ENCODE data around the gene RAD51B. TPM values are rescaled to one million over a fixed set of nuclear protein-coding genes. Genes with fewer than 3 reads are reported as not detected.

Gene RAD51B
- total and polyA plus RNA-seq, 2 of the 13 experiments (the other 11 are each of a cell fraction or from before 2014, with no cell fraction given): 7.0 to 9.5 TPM

GRCh38 chr14:68447581-68448251 lies 628.1 kb downstream of the RAD51B start (continued):
- TF ChIP-seq ZFP91 (CRISPR knock-in tag; IDR thresholded peaks at IDR 0.05; ENCODE audit: borderline replicate concordance): no peak

GRCh38 chr14:68448252-68448902 lies 628.8 kb downstream of the RAD51B start:
- FAIRE-seq (no peak), ATAC-seq (no peak), DNase-seq (ENCODE audit: low spot score) (no peak)
- intact Hi-C loops (cut with micrococcal nuclease; ENCODE audit: unreplicated experiment): loop anchor here (10.0 kb wide), 1 partner anchor 1796 kb away; no protein-coding TSS in a partner anchor
- Histone ChIP-seq H4K20me1 (ENCODE audit: insufficient read depth, low read length) (no peaks in the 10 kb centered on the region), H3K4me1 (ENCODE audit: insufficient read depth, low read length) (peaks cover 10% of the 10 kb centered on the region), H3K36me3 (replicated peaks in 1 of 2; ENCODE audit: control insufficient read depth in 1 of 2, insufficient read depth in 2 of 2, low read length in 2 of 2) (no peaks in the 10 kb centered on the region), H2AFZ (ENCODE audit: low read length) (no peak overlapping the region), H3K79me2 (ENCODE audit: insufficient read depth, low read length) (no peaks in the 10 kb centered on the region), H3K27me3 (ENCODE audit: control insufficient read depth in 1 of 2, insufficient read depth in 2 of 2, low read length in 2 of 2) (no peaks in the 10 kb centered on the region), H3K9ac (ENCODE audit: insufficient read depth, low read depth, low read length) (no peak overlapping the region), H3K4me3 (replicated peaks in 1 of 3; ENCODE audit: insufficient read depth in 1 of 3, low read depth in 2 of 3, low read length in 3 of 3) (no peak overlapping the region), H3K9me3 (ENCODE audit: low read length) (no peaks in the 10 kb centered on the region), H3K4me2 (ENCODE audit: low read depth, low read length) (no peak overlapping the region), H3K27ac (ENCODE audit: extremely low read length, insufficient read depth, low read length) (no peak overlapping the region)
- ChIA-PET CTCF (ENCODE audit: low intra/inter-chr PET ratio, low total read pairs) (no interaction called here), POLR2A (no interaction called here)
- TF ChIP-seq ZNF207 (IDR thresholded peaks at IDR 0.05; ENCODE audit: borderline replicate concordance) (no peak), ZNF224 (CRISPR knock-in tag; IDR thresholded peaks at IDR 0.05) (no peak), ZNF607 (CRISPR knock-in tag; IDR thresholded peaks at IDR 0.05; ENCODE audit: borderline replicate concordance) (no peak), SMARCE1 (IDR thresholded peaks at IDR 0.05; ENCODE audit: borderline replicate concordance) (no peak), RAD51 (IDR thresholded peaks at IDR 0.05; ENCODE audit: borderline replicate concordance) (no peak), KLF11 (CRISPR knock-in tag; IDR thresholded peaks at IDR 0.05) (no peak), BRCA1 (CRISPR knock-in tag; IDR thresholded peaks at IDR 0.05) (no peak), DMTF1 (CRISPR knock-in tag; IDR thresholded peaks at IDR 0.05) (no peak), FOXA3 (CRISPR knock-in tag; IDR thresholded peaks at IDR 0.05) (no peak), ZUFSP (CRISPR knock-in tag; IDR thresholded peaks at IDR 0.05; ENCODE audit: borderline replicate concordance) (no peak), CEBPZ (IDR thresholded peaks at IDR 0.05; ENCODE audit: low read length) (no peak), SALL2 (CRISPR knock-in tag; IDR thresholded peaks at IDR 0.05) (no peak)
- no TSS peak for BruUV-seq (replicated peaks)
- in situ Hi-C loops (cut with HindIII; ENCODE audit: extremely low pct_ligation_motif_present, low pct_unique_long_range_greater_than_20kb): no loop called here
- 92% methylated on average over 3 of the region's 3 CpGs for WGBS (ENCODE audit: low lambda C conversion rate)

Data from HepG2 (cell line).